Activated CD4-positive, alpha-beta T cell treated with anti-CD3 and anti-CD28 coated beads, Interleukin-2, amount 10 ng/mL, durations not matched to agents 24 days and 14 days (primary cell): ENCODE measurements around the gene MED15. TPM values are rescaled to one million over a fixed set of nuclear protein-coding genes. Genes with fewer than 3 reads are reported as not detected.
"Not testable (repeated sequence)": the region's sequence is repeated elsewhere in the genome, so short reads cannot be mapped to it uniquely, and the experiment has no call there.

Experiments
- DNase-seq: peaks from one replicate; pipeline ENCODE4 v3.0.0; 2022
- H3K27ac Mint-ChIP-seq: one replicate; pipeline ENCODE4 v1.8.0; 2022; ENCODE audit warnings: mild to moderate bottlenecking, mixed read lengths
- H3K27me3 Mint-ChIP-seq: one replicate; pipeline ENCODE4 v1.8.0; 2022; ENCODE audit warnings: mixed read lengths
- H3K36me3 Mint-ChIP-seq: one replicate; pipeline ENCODE4 v1.8.0; 2022; ENCODE audit warnings: low read depth, mild to moderate bottlenecking, mixed read lengths
- H3K4me1 Mint-ChIP-seq: one replicate; pipeline ENCODE4 v1.8.0; 2021; ENCODE audit warnings: mixed read lengths
- H3K4me3 Mint-ChIP-seq: one replicate; pipeline ENCODE4 v1.8.0; 2022; ENCODE audit warnings: mild to moderate bottlenecking, moderate library complexity, mixed read lengths
- H3K9me3 Mint-ChIP-seq: one replicate; pipeline ENCODE4 v1.8.0; 2021; ENCODE audit warnings: mixed read lengths
- intact Hi-C: fragments of 100-400 bp; cut with micrococcal nuclease; formaldehyde crosslinking; loops from one replicate; pipeline ENCODE4 v1.15.1; 2023
- total RNA-seq: library from RNA; stranded (reverse); gene quantifications from 2 replicates; pipeline ENCODE4 v1.2.3, GENCODE V29; 2022

The MED15 gene
- total RNA-seq, 1 donor from 2014 or later = 117 TPM

GRCh38 chr22:20610243-20610686 is 102.9 kb downstream of the MED15 start:
- no peaks in the 10 kb centered on the region for H3K9me3 Mint-ChIP-seq
- intact Hi-C loops = no loop called here
- no peak overlapping the region for H3K4me3 Mint-ChIP-seq
- no peak for DNase-seq
- H3K4me1 Mint-ChIP-seq = peaks cover 4% of the 10 kb centered on the region
- H3K27me3 Mint-ChIP-seq = no peaks in the 10 kb centered on the region
- no peaks in the 10 kb centered on the region for H3K36me3 Mint-ChIP-seq
- no peak overlapping the region for H3K27ac Mint-ChIP-seq

- no peaks in the 10 kb centered on the region for H3K36me3 Mint-ChIP-seq
- H3K9me3 Mint-ChIP-seq = no peaks in the 10 kb centered on the region
- no peak for DNase-seq
- no peak overlapping the region for H3K4me3 Mint-ChIP-seq
- intact Hi-C loops = no loop called here
- no peak overlapping the region for H3K27ac Mint-ChIP-seq
- peaks cover 3% of the 10 kb centered on the region for H3K4me1 Mint-ChIP-seq
- H3K27me3 Mint-ChIP-seq = no peaks in the 10 kb centered on the region
Observed at GRCh38 chr22:20610757-20611156, 103.3 kb downstream of the MED15 start.

- Mint-ChIP-seq H3K27ac (no peak overlapping the region), H3K9me3 (no peaks in the 10 kb centered on the region), H3K4me3 (no peak overlapping the region), H3K27me3 (peaks cover 2% of the 10 kb centered on the region), H3K36me3 (no peaks in the 10 kb centered on the region), H3K4me1 (peaks cover 1% of the 10 kb centered on the region)
- intact Hi-C loops = no loop called here
- no peak for DNase-seq
Observed at GRCh38 chr22:20611418-20611817, 104.0 kb downstream of the MED15 start.

GRCh38 chr22:20613301-20613700 is 105.9 kb downstream of the MED15 start:
- Mint-ChIP-seq H3K4me1 (no peaks in the 10 kb centered on the region), H3K9me3 (no peaks in the 10 kb centered on the region), H3K27ac (no peak overlapping the region), H3K36me3 (no peaks in the 10 kb centered on the region), H3K27me3 (peaks cover 2% of the 10 kb centered on the region), H3K4me3 (no peak overlapping the region)
- DNase-seq = no peak
- intact Hi-C loops = no loop called here

- Mint-ChIP-seq H3K36me3 (no peaks in the 10 kb centered on the region), H3K4me1 (no peaks in the 10 kb centered on the region), H3K9me3 (no peaks in the 10 kb centered on the region), H3K27ac (no peak overlapping the region), H3K4me3 (no peak overlapping the region), H3K27me3 (peaks cover 3% of the 10 kb centered on the region)
- intact Hi-C loops = no loop called here
- no peak for DNase-seq
Observed at GRCh38 chr22:20615021-20615420, 107.6 kb downstream of the MED15 start.

- intact Hi-C loops = no loop called here
- Mint-ChIP-seq H3K9me3 (no peaks in the 10 kb centered on the region), H3K27ac (no peak overlapping the region), H3K4me1 (no peaks in the 10 kb centered on the region), H3K4me3 (no peak overlapping the region), H3K36me3 (no peaks in the 10 kb centered on the region), H3K27me3 (peaks cover 3% of the 10 kb centered on the region)
- DNase-seq = no peak
Observed at GRCh38 chr22:20615533-20616450, 108.4 kb downstream of the MED15 start.

GRCh38 chr22:20616451-20617043 is 109.1 kb downstream of the MED15 start:
- Mint-ChIP-seq H3K9me3 (no peaks in the 10 kb centered on the region), H3K36me3 (no peaks in the 10 kb centered on the region), H3K27me3 (peaks cover 5% of the 10 kb centered on the region), H3K27ac (no peak overlapping the region), H3K4me3 (no peak overlapping the region), H3K4me1 (no peaks in the 10 kb centered on the region)
- DNase-seq = no peak
- intact Hi-C loops = no loop called here

- Mint-ChIP-seq H3K27ac (no peak overlapping the region), H3K27me3 (peaks cover 5% of the 10 kb centered on the region), H3K9me3 (no peaks in the 10 kb centered on the region), H3K36me3 (no peaks in the 10 kb centered on the region), H3K4me3 (no peak overlapping the region), H3K4me1 (no peaks in the 10 kb centered on the region)
- intact Hi-C loops = no loop called here
- no peak for DNase-seq
Observed at GRCh38 chr22:20618488-20618887, 111.1 kb downstream of the MED15 start.

- H3K27me3 Mint-ChIP-seq = peaks cover 6% of the 10 kb centered on the region
- H3K4me1 Mint-ChIP-seq = peaks cover 2% of the 10 kb centered on the region
- no peaks in the 10 kb centered on the region for H3K36me3 Mint-ChIP-seq
- H3K9me3 Mint-ChIP-seq = no peaks in the 10 kb centered on the region
- no peak overlapping the region for H3K27ac Mint-ChIP-seq
- H3K4me3 Mint-ChIP-seq = no peak overlapping the region
- DNase-seq = no peak
- intact Hi-C loops = no loop called here
Observed at GRCh38 chr22:20619045-20619892, 111.9 kb downstream of the MED15 start.

- intact Hi-C loops = loop anchor here (5.0 kb wide), 1 partner anchor 77 kb away; no protein-coding TSS in a partner anchor
- DNase-seq, H3K36me3 Mint-ChIP-seq, H3K4me1 Mint-ChIP-seq, H3K4me3 Mint-ChIP-seq, H3K9me3 Mint-ChIP-seq, H3K27me3 Mint-ChIP-seq, H3K27ac Mint-ChIP-seq: not testable (repeated sequence)
Observed at GRCh38 chr22:20619893-20620194, 112.4 kb downstream of the MED15 start.

GRCh38 chr22:20621162-20621561 is 113.8 kb downstream of the MED15 start:
- Mint-ChIP-seq H3K4me1 (peaks cover 5% of the 10 kb centered on the region), H3K27ac (no peak overlapping the region), H3K9me3 (no peaks in the 10 kb centered on the region)

GRCh38 chr22:20622650-20623339 is 115.4 kb downstream of the MED15 start:
- Mint-ChIP-seq H3K36me3 (no peaks in the 10 kb centered on the region), H3K27me3 (peaks cover 19% of the 10 kb centered on the region), H3K4me3 (no peak overlapping the region), H3K9me3 (no peaks in the 10 kb centered on the region), H3K27ac (no peak overlapping the region), H3K4me1 (peaks cover 5% of the 10 kb centered on the region)
- intact Hi-C loops = loop anchor here (5.0 kb wide), 1 partner anchor 75 kb away; no protein-coding TSS in a partner anchor
- DNase-seq = no peak

More at GRCh38 chr22:20621162-20621561, 113.8 kb downstream of the MED15 start:
- DNase-seq = no peak
- H3K4me3 Mint-ChIP-seq = no peak overlapping the region
- no peaks in the 10 kb centered on the region for H3K36me3 Mint-ChIP-seq
- intact Hi-C loops = loop anchor here (5.0 kb wide), 1 partner anchor 76 kb away; no protein-coding TSS in a partner anchor
- peaks cover 10% of the 10 kb centered on the region for H3K27me3 Mint-ChIP-seq

- Mint-ChIP-seq H3K4me3 (no peak overlapping the region), H3K27me3 (peaks cover 27% of the 10 kb centered on the region), H3K9me3 (no peaks in the 10 kb centered on the region), H3K27ac (no peak overlapping the region), H3K4me1 (peaks cover 5% of the 10 kb centered on the region), H3K36me3 (no peaks in the 10 kb centered on the region)
- intact Hi-C loops = loop anchor here (2.0 to 5.0 kb wide), 2 partner anchors 17 to 73 kb away; no protein-coding TSS in a partner anchor
- DNase-seq = peak; percentile 69
Observed at GRCh38 chr22:20624161-20624616, 116.8 kb downstream of the MED15 start.
